Fibroblast of the aortic adventitia (primary cell): ENCODE data around the gene TIMM50. TPM values are rescaled to one million over a fixed set of nuclear protein-coding genes. Genes with fewer than 3 reads are reported as not detected.

Experiments used
- DNase-seq: peaks from one replicate; pipeline ENCODE4 v3.0.0-alpha.2; 2010; ENCODE audit warnings: low read depth
- H3K4me3 ChIP-seq: 2 replicates; pipeline ENCODE4 v1.5.1; 2011; ENCODE audit warnings: low read depth, mild to moderate bottlenecking, control low read depth, low read length, moderate library complexity
- CTCF ChIP-seq: IDR thresholded peaks from 2 replicates; pipeline ENCODE4 v1.5.1; 2011; ENCODE audit warnings: mild to moderate bottlenecking, low read length, control low read depth, inconsistent platforms; ENCODE audit not compliant: insufficient read depth
- total RNA-seq: library from RNA; depleted of rRNA; stranded (reverse); fragments of >200 nt; gene quantifications from 2 replicates; pipeline ENCODE4 v1.2.3, GENCODE V29; 2012; ENCODE audit warnings: low replicate concordance

Gene TIMM50
- total RNA-seq, 1 donor = 49.5 TPM

GRCh38 chr19:39539518-39540332, 59.1 kb downstream of the TIMM50 start, which contains the start of gene EID2:
Gene EID2 (minus strand): TSS chr19:39540161. CDS start chr19:39540079, 82 bp downstream.
- DNase-seq = peak; percentile 95
- peak; percentile 83 for TF ChIP-seq CTCF
- H3K4me3 ChIP-seq = peak within 1 kb of the TSS; percentile 94

GRCh38 chr19:39540333-39540673, 59.7 kb downstream of the TIMM50 start:
- no peak for TF ChIP-seq CTCF
- peak overlapping the region; percentile 35 for H3K4me3 ChIP-seq
- no peak for DNase-seq

Other genes with a start within 250 kb of the TIMM50 start
- gene IFNL3, start 235.8 kb upstream of the TIMM50 start, total RNA-seq = not detected in 2 replicates
- gene IFNL4, start 232.0 kb upstream of the TIMM50 start, total RNA-seq = not detected in 2 replicates
- gene IFNL2, start 212.4 kb upstream of the TIMM50 start, total RNA-seq = not detected in 2 replicates
- gene IFNL1, start 184.4 kb upstream of the TIMM50 start, total RNA-seq = not detected in 2 replicates
- gene LRFN1, start 160.0 kb upstream of the TIMM50 start, total RNA-seq = 0.08 and 0.18 TPM in 2 replicates
- gene GMFG, start 144.8 kb upstream of the TIMM50 start, total RNA-seq = 4.2 TPM in 1 of 2 replicates, not detected in the other
- 21.5 and 84.9 TPM in 2 replicates for gene SAMD4B, start 138.4 kb upstream of the TIMM50 start, total RNA-seq
- 36.1 and 45.4 TPM in 2 replicates for gene PAF1, start 89.7 kb upstream of the TIMM50 start, total RNA-seq
- gene MED29, start 89.5 kb upstream of the TIMM50 start, total RNA-seq = 16.2 and 25.7 TPM in 2 replicates
- 10.8 and 18.3 TPM in 2 replicates for gene ZFP36, start 74.0 kb upstream of the TIMM50 start, total RNA-seq
- 14.1 and 29.1 TPM in 2 replicates for gene PLEKHG2, start 68.2 kb upstream of the TIMM50 start, total RNA-seq
- gene RPS16, start 44.9 kb upstream of the TIMM50 start, total RNA-seq = 23.5 and 148 TPM in 2 replicates
- 88.2 and 299 TPM in 2 replicates for gene SUPT5H, start 35.3 kb upstream of the TIMM50 start, total RNA-seq
- gene DLL3, start 18.1 kb downstream of the TIMM50 start, total RNA-seq = 0.09 TPM in 1 of 2 replicates, not detected in the other
- not detected in 2 replicates for gene SELENOV, start 34.3 kb downstream of the TIMM50 start, total RNA-seq
- gene EID2B, start 52.0 kb downstream of the TIMM50 start, total RNA-seq = 1.5 and 3.3 TPM in 2 replicates
- gene EID2, start 59.3 kb downstream of the TIMM50 start, total RNA-seq = 3.9 and 5.7 TPM in 2 replicates
- gene LGALS13, start 121.7 kb downstream of the TIMM50 start, total RNA-seq = not detected in 2 replicates
- gene LGALS16, start 175.1 kb downstream of the TIMM50 start, total RNA-seq = not detected in 2 replicates
- gene LGALS14, start 223.6 kb downstream of the TIMM50 start, total RNA-seq = not detected in 2 replicates